LNCaP clone FGC (cell line): Measurements from ENCODE around the gene HNF1A.

Experiments used
- DNase-seq: peaks from one replicate; pipeline ENCODE4 v3.0.0-alpha.2; 2011; ENCODE audit warnings: low read depth
- H3K4me3 ChIP-seq: 2 replicates; pipeline ENCODE4 v1.5.1; 2011; ENCODE audit warnings: mild to moderate bottlenecking, low read depth, low read length, control low read depth
- CTCF ChIP-seq: IDR thresholded peaks from 2 replicates; pipeline ENCODE4 v1.5.1; 2012; ENCODE audit warnings: mild to moderate bottlenecking; ENCODE audit not compliant: control insufficient read depth, insufficient read depth; ENCODE audit errors: extremely low read depth

The HNF1A gene

GRCh38 chr12:120980800-120981368 is 2.5 kb downstream of the HNF1A start:
- no peak for DNase-seq
- no peak for TF ChIP-seq CTCF
- H3K4me3 ChIP-seq: no peak overlapping the region

- no peak overlapping the region for H3K4me3 ChIP-seq
- no peak for TF ChIP-seq CTCF
- no peak for DNase-seq
Observed at GRCh38 chr12:120981407-120981941, 3.1 kb downstream of the HNF1A start.

- no peak overlapping the region for H3K4me3 ChIP-seq
- TF ChIP-seq CTCF: no peak
- no peak for DNase-seq
Observed at GRCh38 chr12:120982659-120983058, 4.3 kb downstream of the HNF1A start.

- no peak for DNase-seq
- no peak overlapping the region for H3K4me3 ChIP-seq
- TF ChIP-seq CTCF: no peak
Observed at GRCh38 chr12:120983759-120984158, 5.4 kb downstream of the HNF1A start.

GRCh38 chr12:120984351-120984898 is 6.1 kb downstream of the HNF1A start:
- TF ChIP-seq CTCF: no peak
- no peak for DNase-seq

GRCh38 chr12:120988234-120988633 is 9.9 kb downstream of the HNF1A start:
- no peak overlapping the region for H3K4me3 ChIP-seq
- no peak for DNase-seq
- TF ChIP-seq CTCF: no peak

More at GRCh38 chr12:120984351-120984898, 6.1 kb downstream of the HNF1A start:
- no peak overlapping the region for H3K4me3 ChIP-seq

- no peak overlapping the region for H3K4me3 ChIP-seq
- TF ChIP-seq CTCF: no peak
- no peak for DNase-seq
Observed at GRCh38 chr12:120988658-120989057, 10.3 kb downstream of the HNF1A start.
